HCT116 (cell line): ENCODE measurements around the gene DRD4.

Experiments used
- CTCF ChIP-seq, 3 experiments: fragments of 200-600 bp in 1 of 3; sonication (generic) in 1 of 3; IDR thresholded peaks in 2 of 3; conservative IDR thresholded peaks in 1 of 3; 2 replicates each; pipeline ENCODE4 v1.5.1; 2012 to 2017; ENCODE audit warnings: low read depth in 2 of 3, low read length in 2 of 3, antibody characterized with exemption in 1 of 3, borderline replicate concordance in 1 of 3, control low read depth in 1 of 3, mild to moderate bottlenecking in 1 of 3, mixed read lengths in 1 of 3, mixed run types in 1 of 3, moderate library complexity in 1 of 3; ENCODE audit not compliant: insufficient read depth in 1 of 3
- EZH2 ChIP-seq: fragments of 200-600 bp; sonication (generic); IDR thresholded peaks from 2 replicates; pipeline ENCODE4 v1.6.1; 2017; ENCODE audit warnings: antibody characterized with exemption, mixed run types
- EZH2phosphoT487 ChIP-seq: fragments of 200-600 bp; IDR thresholded peaks from 2 replicates; pipeline ENCODE4 v1.6.1; 2018; ENCODE audit warnings: antibody characterized with exemption, borderline replicate concordance
- FOSL1 ChIP-seq: IDR thresholded peaks from 2 replicates; pipeline ENCODE4 v1.6.1; 2012; ENCODE audit warnings: low read depth
- POLR2A ChIP-seq: IDR thresholded peaks from 2 replicates; pipeline ENCODE4 v1.7.0; 2011; ENCODE audit warnings: borderline replicate concordance; ENCODE audit not compliant: insufficient read depth, insufficient read length; ENCODE audit errors: extremely low read depth
- POLR2AphosphoS5 ChIP-seq: IDR thresholded peaks from 2 replicates; pipeline ENCODE4 v1.6.1; 2011; ENCODE audit warnings: mild to moderate bottlenecking, low read depth, low read length, moderate library complexity
- SRF ChIP-seq: IDR thresholded peaks from 2 replicates; pipeline ENCODE4 v1.6.1; 2012; ENCODE audit warnings: low read depth
- YY1 ChIP-seq: IDR thresholded peaks from 2 replicates; pipeline ENCODE4 v1.6.1; 2011; ENCODE audit warnings: low read length, low read depth, moderate library complexity, mild to moderate bottlenecking; ENCODE audit not compliant: insufficient replicate concordance; ENCODE audit errors: extremely low read depth
- TF ChIP-seq, protein P1 (sequence below): IDR thresholded peaks from 2 replicates; pipeline ENCODE4 v1.6.1; 2012

- TF ChIP-seq CTCF (IDR thresholded peaks at IDR 0.05 in 2 of 3, conservative IDR thresholded peaks at IDR 0.05 in 1 of 3; ENCODE audit: borderline replicate concordance in 1 of 3, insufficient read depth in 1 of 3, low read depth in 2 of 3, low read length in 2 of 3) (no peak), EZH2 (no peak), SRF (no peak), POLR2AphosphoS5 (no peak), POLR2A (no peak), FOSL1 (no peak), EZH2phosphoT487 (no peak), YY1 (no peak)
- TF ChIP-seq, protein P1, sequence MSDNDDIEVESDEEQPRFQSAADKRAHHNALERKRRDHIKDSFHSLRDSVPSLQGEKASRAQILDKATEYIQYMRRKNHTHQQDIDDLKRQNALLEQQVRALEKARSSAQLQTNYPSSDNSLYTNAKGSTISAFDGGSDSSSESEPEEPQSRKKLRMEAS: no peak
These were observed 42.5 kb downstream of the DRD4 start for GRCh38 chr11:679271-680207.
